Measurements from ENCODE around the gene SPRR5. TPM values are rescaled to one million over a fixed set of nuclear protein-coding genes. Genes with fewer than 3 reads are reported as not detected.

The SPRR5 gene
- total and polyA plus RNA-seq, 2 experiments from 2014 or later = not detected

- H3K27ac ChIP-seq (ENCODE audit: low read depth) = no peak overlapping the region
- H3K4me1 ChIP-seq (ENCODE audit: insufficient read depth) = no peaks in the 10 kb centered on the region
- no peak overlapping the region for H3K27ac Mint-ChIP-seq
- no peaks in the 10 kb centered on the region for H3K4me1 Mint-ChIP-seq
- H4K20me1 ChIP-seq (replicated peaks; ENCODE audit: insufficient read depth) = no peaks in the 10 kb centered on the region
- H2AFZ ChIP-seq = no peak overlapping the region
- H3K36me3 Mint-ChIP-seq (ENCODE audit: low read depth) = no peaks in the 10 kb centered on the region
- H3K27me3 ChIP-seq (ENCODE audit: insufficient read depth) = no peaks in the 10 kb centered on the region
- H3K4me2 ChIP-seq = no peak overlapping the region
- no peak overlapping the region for H3K4me3 ChIP-seq
- no peak for DNase-seq (ENCODE audit: low spot score)
- H3K4me3 Mint-ChIP-seq = no peak overlapping the region
- H3K9me3 Mint-ChIP-seq = no peaks in the 10 kb centered on the region
- no peaks in the 10 kb centered on the region for H3K79me2 ChIP-seq (replicated peaks; ENCODE audit: insufficient read depth)
- ATAC-seq = no peak
- H3K36me3 ChIP-seq (ENCODE audit: insufficient read depth) = no peaks in the 10 kb centered on the region
- TF ChIP-seq CREB1 (CRISPR knock-in tag; IDR thresholded peaks at IDR 0.05; ENCODE audit: low read depth) = no peak
- no peak for TF ChIP-seq ZNF331 (CRISPR knock-in tag; IDR thresholded peaks at IDR 0.05; ENCODE audit: low read depth)
- no peak for TF ChIP-seq CTCF (conservative IDR thresholded peaks at IDR 0.05; ENCODE audit: low read depth in 2 of 2)
- no peak for TF ChIP-seq ZNF462 (CRISPR knock-in tag; IDR thresholded peaks at IDR 0.05)
- no peak for TF ChIP-seq REST (IDR thresholded peaks at IDR 0.05; ENCODE audit: unreplicated experiment)
- H3K27me3 Mint-ChIP-seq (ENCODE audit: insufficient read depth, low read depth, poor library complexity) = no peaks in the 10 kb centered on the region
- H3F3A ChIP-seq (replicated peaks; ENCODE audit: low read depth) = no peaks in the 10 kb centered on the region
- H3K9me2 ChIP-seq (ENCODE audit: insufficient read depth) = 0 out of 2 replicates have a peak, but pooled peaks cover 5% of the 10 kb centered on the region
Measured at GRCh38 chr1:152902636-152903035, 44.4 kb upstream of the SPRR5 start.

Measured in GM23338 (cell line).